GM12873 (cell line): ENCODE data around the gene RNF8.

Experiments
- TF ChIP-seq, protein P1 (sequence below): IDR thresholded peaks from 2 replicates; pipeline ENCODE4 v1.5.1; 2012; ENCODE audit warnings: low read depth, mild to moderate bottlenecking, moderate library complexity, low read length, control low read depth; ENCODE audit not compliant: insufficient read depth; ENCODE audit errors: missing control alignments

The RNF8 gene

GRCh38 chr6:37343248-37343647 is 10.5 kb upstream of the RNF8 start:
- TF ChIP-seq, protein P1, sequence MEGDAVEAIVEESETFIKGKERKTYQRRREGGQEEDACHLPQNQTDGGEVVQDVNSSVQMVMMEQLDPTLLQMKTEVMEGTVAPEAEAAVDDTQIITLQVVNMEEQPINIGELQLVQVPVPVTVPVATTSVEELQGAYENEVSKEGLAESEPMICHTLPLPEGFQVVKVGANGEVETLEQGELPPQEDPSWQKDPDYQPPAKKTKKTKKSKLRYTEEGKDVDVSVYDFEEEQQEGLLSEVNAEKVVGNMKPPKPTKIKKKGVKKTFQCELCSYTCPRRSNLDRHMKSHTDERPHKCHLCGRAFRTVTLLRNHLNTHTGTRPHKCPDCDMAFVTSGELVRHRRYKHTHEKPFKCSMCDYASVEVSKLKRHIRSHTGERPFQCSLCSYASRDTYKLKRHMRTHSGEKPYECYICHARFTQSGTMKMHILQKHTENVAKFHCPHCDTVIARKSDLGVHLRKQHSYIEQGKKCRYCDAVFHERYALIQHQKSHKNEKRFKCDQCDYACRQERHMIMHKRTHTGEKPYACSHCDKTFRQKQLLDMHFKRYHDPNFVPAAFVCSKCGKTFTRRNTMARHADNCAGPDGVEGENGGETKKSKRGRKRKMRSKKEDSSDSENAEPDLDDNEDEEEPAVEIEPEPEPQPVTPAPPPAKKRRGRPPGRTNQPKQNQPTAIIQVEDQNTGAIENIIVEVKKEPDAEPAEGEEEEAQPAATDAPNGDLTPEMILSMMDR: no peak

GRCh38 chr6:37344308-37344707 is 9.5 kb upstream of the RNF8 start:
- TF ChIP-seq, protein P1: no peak

DNA sequence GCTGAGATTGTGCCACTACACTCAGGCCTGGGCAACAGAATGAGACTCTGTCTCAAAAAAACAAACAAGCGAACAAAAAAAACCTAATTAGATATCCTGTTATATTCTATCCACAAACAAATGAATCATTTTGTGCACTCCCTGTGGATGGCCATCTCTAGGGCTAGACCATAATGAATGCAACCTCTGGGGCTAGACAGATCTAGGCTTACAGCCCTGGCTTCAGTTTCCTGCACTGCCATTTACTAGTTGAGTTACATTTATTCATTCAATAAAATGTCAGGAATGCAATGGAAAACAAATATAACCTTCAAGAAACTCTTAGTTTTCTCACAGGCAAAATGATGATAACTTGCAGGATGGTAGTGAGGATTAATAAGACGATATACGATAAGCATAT is 6.6 kb upstream of the RNF8 start:
- TF ChIP-seq, protein P1: no peak

GRCh38 chr6:37347670-37348111 is 6.1 kb upstream of the RNF8 start:
- TF ChIP-seq, protein P1: no peak

DNA sequence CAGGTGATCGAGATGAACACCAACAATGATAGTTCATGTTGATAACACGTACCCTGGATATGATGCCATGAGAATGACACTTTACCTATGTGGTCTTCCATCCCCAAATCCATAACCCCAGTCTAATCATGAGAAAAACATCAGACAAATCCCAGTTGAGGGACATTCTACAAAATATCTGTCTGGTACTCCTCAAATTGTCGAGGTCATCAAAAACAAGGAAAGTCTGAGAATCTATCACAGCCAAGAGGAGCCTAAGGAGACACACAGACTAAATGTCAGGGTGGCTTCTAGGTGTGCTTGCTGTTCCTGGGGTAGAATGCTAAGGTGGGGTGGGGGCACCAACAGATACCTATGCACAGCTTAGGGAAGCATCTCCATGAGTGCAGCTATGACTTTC is 2.8 kb upstream of the RNF8 start:
- TF ChIP-seq, protein P1: no peak

DNA sequence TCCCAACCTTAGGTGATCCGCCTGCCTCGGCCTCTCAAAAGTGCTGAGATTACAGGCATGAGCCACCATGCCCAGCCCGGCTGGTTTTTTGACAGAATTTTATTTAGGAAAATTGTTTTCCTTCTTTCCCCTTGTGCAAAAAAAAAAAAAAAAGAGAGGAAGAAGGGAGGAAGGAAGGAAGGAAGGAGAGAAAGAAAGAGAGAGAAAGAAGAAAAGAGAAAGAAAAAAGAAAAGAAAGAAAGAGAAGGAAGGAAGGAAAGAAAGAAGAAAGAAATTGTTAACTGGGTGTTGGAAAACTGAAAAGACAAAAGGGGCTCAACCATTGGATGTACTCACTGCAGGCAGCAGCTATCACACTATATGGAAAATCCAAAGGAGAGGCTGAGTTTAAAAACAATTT is 1.4 kb upstream of the RNF8 start:
- TF ChIP-seq, protein P1: no peak

- TF ChIP-seq, protein P1: no peak
These were observed 972 bp downstream of the RNF8 start for GRCh38 chr6:37354526-37355384.
